Neural cell (in vitro differentiated cells): ENCODE data around the gene DNMT3A. TPM values are rescaled to one million over a fixed set of nuclear protein-coding genes. Genes with fewer than 3 reads are reported as not detected.

Experiments used
- H2AFZ ChIP-seq: fragments of 200-600, 300-800 bp; sonication (generic), shearing (Covaris generic); 2 replicates; pipeline ENCODE4 v1.6.0; 2014; ENCODE audit warnings: low read depth, mild to moderate bottlenecking, antibody characterized with exemption, low read length, moderate library complexity
- H3F3A ChIP-seq: fragments of 200-600 bp; shearing (Covaris generic); 2 replicates; pipeline ENCODE4 v1.6.1; 2016; ENCODE audit warnings: mild to moderate bottlenecking, moderate library complexity, mixed read lengths, antibody characterized with exemption, low read length; ENCODE audit not compliant: insufficient read depth, poor library complexity, severe bottlenecking
- H3K27ac ChIP-seq: fragments of 200-600, 300-800 bp; sonication (generic), shearing (Covaris generic); 2 replicates; pipeline ENCODE4 v1.5.1; 2014; ENCODE audit warnings: mild to moderate bottlenecking, low read length, moderate library complexity
- H3K27me3 ChIP-seq: fragments of 300-800, 200-600 bp; sonication (generic), shearing (Covaris generic); 2 replicates; pipeline ENCODE4 v1.6.0; 2014; ENCODE audit warnings: mild to moderate bottlenecking, low read depth, low read length, moderate library complexity; ENCODE audit not compliant: insufficient read depth
- H3K36me3 ChIP-seq: fragments of 300-800, 200-600 bp; sonication (generic), shearing (Covaris generic); 2 replicates; pipeline ENCODE4 v1.5.1; 2014; ENCODE audit warnings: mild to moderate bottlenecking, antibody characterized with exemption, low read length, moderate library complexity; ENCODE audit not compliant: insufficient read depth
- H3K4me2 ChIP-seq: fragments of 300-800, 200-600 bp; sonication (generic), shearing (Covaris generic); 2 replicates; pipeline ENCODE4 v1.6.0; 2014; ENCODE audit warnings: mild to moderate bottlenecking, low read length
- H3K4me3 ChIP-seq: fragments of 300-800, 200-600 bp; sonication (generic), shearing (Covaris generic); 2 replicates; pipeline ENCODE4 v1.5.1; 2014; ENCODE audit warnings: mild to moderate bottlenecking, low read length, moderate library complexity
- H3K79me2 ChIP-seq: fragments of 200-600 bp; shearing (Covaris generic); replicated peaks from 2 replicates; pipeline ENCODE4 v1.6.0; 2014; ENCODE audit warnings: mild to moderate bottlenecking, low read length, moderate library complexity; ENCODE audit not compliant: insufficient read depth
- H3K9ac ChIP-seq: fragments of 300-800, 200-600 bp; sonication (generic), shearing (Covaris generic); 2 replicates; pipeline ENCODE4 v1.6.1; 2016; ENCODE audit warnings: mild to moderate bottlenecking, low read length, mixed read lengths
- H3K9me2 ChIP-seq: fragments of 200-600 bp; shearing (Covaris generic); 2 replicates; pipeline ENCODE4 v1.6.1; 2016; ENCODE audit warnings: mild to moderate bottlenecking, low read length, mixed read lengths; ENCODE audit not compliant: insufficient read depth
- H3K9me3 ChIP-seq: fragments of 200-600, 300-800 bp; sonication (generic), shearing (Covaris generic); 2 replicates; pipeline ENCODE4 v1.6.1; 2016; ENCODE audit warnings: mild to moderate bottlenecking, mixed run types, low read length, moderate library complexity, mixed read lengths
- H4K20me1 ChIP-seq: fragments of 200-600 bp; shearing (Covaris generic); 2 replicates; pipeline ENCODE4 v1.6.1; 2016; ENCODE audit warnings: mild to moderate bottlenecking, mixed run types; ENCODE audit not compliant: insufficient read depth
- EP300 ChIP-seq: fragments of 450-650 bp; conservative IDR thresholded peaks from 2 replicates; pipeline ENCODE4 v1.6.1; 2014; ENCODE audit warnings: antibody characterized with exemption, mild to moderate bottlenecking, moderate library complexity; ENCODE audit not compliant: poor library complexity, severe bottlenecking
- EZH2 ChIP-seq: fragments of 200-600, 300-800 bp; shearing (Covaris generic), sonication (generic); IDR thresholded peaks from 2 replicates; pipeline ENCODE4 v1.6.1; 2014; ENCODE audit warnings: antibody characterized with exemption, low read length, borderline replicate concordance, mild to moderate bottlenecking; ENCODE audit not compliant: insufficient read depth, poor library complexity, severe bottlenecking
- MXI1 ChIP-seq: fragments of 450-650 bp; conservative IDR thresholded peaks from 2 replicates; pipeline ENCODE4 v1.6.1; 2014; ENCODE audit warnings: antibody characterized with exemption, mild to moderate bottlenecking; ENCODE audit not compliant: poor library complexity, severe bottlenecking
- POLR2AphosphoS5 ChIP-seq: IDR thresholded peaks from 2 replicates; pipeline ENCODE4 v1.6.1; 2012
- TAF1 ChIP-seq: IDR thresholded peaks from 2 replicates; pipeline ENCODE4 v1.6.1; 2012; ENCODE audit warnings: low read depth
- polyA plus RNA-seq: library from polyadenylated mRNA; depleted of rRNA; stranded (reverse); fragments of >200 nt; gene quantifications from 2 replicates; pipeline ENCODE4 v1.2.3, GENCODE V29; 2014
- TF ChIP-seq, protein P1 (sequence below): fragments of 450-650 bp; IDR thresholded peaks from 2 replicates; pipeline ENCODE4 v1.5.1; 2014; ENCODE audit warnings: antibody characterized with exemption, mild to moderate bottlenecking, moderate library complexity; ENCODE audit not compliant: poor library complexity, severe bottlenecking
- TF ChIP-seq, protein P2 (sequence below): IDR thresholded peaks from 2 replicates; pipeline ENCODE4 v1.6.1; 2012; ENCODE audit warnings: borderline replicate concordance

DNMT3A gene
- polyA plus RNA-seq, 1 donor from 2014 or later: 33.0 TPM

DNA sequence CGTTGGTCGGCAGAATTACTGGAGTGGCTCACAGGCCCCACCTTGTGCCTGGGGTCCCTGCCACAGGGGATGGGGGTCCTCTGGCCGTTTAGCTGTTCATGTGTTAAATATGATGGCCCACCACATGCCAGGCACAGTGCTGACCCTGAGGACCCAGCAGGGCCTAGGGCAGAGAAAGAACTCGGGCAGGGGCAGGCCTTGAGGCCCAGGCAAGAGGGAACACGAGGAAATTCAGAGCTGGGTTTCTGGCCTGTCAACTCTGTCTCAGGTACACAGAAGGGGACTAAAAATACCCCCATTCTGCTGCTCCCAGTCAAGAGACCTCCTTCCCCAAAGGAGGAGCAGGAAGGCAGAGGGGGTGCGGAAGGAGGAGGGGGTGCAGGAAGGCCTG, 66.2 kb downstream of the DNMT3A start:
- Histone ChIP-seq H2AFZ (no peak overlapping the region), H3K27me3 (no peaks in the 10 kb centered on the region), H3K4me3 (no peak overlapping the region), H3K9me2 (no peaks in the 10 kb centered on the region), H3K9me3 (no peaks in the 10 kb centered on the region), H4K20me1 (no peaks in the 10 kb centered on the region), H3K9ac (no peak overlapping the region), H3K36me3 (no peaks in the 10 kb centered on the region), H3K79me2 (no peaks in the 10 kb centered on the region), H3K4me2 (no peak overlapping the region), H3K27ac (no peak overlapping the region), H3F3A (no peaks in the 10 kb centered on the region)
- TF ChIP-seq POLR2AphosphoS5 (no peak), TAF1 (no peak), EP300 (no peak), EZH2 (no peak), MXI1 (no peak)
- TF ChIP-seq, protein P1, sequence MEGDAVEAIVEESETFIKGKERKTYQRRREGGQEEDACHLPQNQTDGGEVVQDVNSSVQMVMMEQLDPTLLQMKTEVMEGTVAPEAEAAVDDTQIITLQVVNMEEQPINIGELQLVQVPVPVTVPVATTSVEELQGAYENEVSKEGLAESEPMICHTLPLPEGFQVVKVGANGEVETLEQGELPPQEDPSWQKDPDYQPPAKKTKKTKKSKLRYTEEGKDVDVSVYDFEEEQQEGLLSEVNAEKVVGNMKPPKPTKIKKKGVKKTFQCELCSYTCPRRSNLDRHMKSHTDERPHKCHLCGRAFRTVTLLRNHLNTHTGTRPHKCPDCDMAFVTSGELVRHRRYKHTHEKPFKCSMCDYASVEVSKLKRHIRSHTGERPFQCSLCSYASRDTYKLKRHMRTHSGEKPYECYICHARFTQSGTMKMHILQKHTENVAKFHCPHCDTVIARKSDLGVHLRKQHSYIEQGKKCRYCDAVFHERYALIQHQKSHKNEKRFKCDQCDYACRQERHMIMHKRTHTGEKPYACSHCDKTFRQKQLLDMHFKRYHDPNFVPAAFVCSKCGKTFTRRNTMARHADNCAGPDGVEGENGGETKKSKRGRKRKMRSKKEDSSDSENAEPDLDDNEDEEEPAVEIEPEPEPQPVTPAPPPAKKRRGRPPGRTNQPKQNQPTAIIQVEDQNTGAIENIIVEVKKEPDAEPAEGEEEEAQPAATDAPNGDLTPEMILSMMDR: no peak
- TF ChIP-seq, protein P2, sequence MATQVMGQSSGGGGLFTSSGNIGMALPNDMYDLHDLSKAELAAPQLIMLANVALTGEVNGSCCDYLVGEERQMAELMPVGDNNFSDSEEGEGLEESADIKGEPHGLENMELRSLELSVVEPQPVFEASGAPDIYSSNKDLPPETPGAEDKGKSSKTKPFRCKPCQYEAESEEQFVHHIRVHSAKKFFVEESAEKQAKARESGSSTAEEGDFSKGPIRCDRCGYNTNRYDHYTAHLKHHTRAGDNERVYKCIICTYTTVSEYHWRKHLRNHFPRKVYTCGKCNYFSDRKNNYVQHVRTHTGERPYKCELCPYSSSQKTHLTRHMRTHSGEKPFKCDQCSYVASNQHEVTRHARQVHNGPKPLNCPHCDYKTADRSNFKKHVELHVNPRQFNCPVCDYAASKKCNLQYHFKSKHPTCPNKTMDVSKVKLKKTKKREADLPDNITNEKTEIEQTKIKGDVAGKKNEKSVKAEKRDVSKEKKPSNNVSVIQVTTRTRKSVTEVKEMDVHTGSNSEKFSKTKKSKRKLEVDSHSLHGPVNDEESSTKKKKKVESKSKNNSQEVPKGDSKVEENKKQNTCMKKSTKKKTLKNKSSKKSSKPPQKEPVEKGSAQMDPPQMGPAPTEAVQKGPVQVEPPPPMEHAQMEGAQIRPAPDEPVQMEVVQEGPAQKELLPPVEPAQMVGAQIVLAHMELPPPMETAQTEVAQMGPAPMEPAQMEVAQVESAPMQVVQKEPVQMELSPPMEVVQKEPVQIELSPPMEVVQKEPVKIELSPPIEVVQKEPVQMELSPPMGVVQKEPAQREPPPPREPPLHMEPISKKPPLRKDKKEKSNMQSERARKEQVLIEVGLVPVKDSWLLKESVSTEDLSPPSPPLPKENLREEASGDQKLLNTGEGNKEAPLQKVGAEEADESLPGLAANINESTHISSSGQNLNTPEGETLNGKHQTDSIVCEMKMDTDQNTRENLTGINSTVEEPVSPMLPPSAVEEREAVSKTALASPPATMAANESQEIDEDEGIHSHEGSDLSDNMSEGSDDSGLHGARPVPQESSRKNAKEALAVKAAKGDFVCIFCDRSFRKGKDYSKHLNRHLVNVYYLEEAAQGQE: no peak

DNA sequence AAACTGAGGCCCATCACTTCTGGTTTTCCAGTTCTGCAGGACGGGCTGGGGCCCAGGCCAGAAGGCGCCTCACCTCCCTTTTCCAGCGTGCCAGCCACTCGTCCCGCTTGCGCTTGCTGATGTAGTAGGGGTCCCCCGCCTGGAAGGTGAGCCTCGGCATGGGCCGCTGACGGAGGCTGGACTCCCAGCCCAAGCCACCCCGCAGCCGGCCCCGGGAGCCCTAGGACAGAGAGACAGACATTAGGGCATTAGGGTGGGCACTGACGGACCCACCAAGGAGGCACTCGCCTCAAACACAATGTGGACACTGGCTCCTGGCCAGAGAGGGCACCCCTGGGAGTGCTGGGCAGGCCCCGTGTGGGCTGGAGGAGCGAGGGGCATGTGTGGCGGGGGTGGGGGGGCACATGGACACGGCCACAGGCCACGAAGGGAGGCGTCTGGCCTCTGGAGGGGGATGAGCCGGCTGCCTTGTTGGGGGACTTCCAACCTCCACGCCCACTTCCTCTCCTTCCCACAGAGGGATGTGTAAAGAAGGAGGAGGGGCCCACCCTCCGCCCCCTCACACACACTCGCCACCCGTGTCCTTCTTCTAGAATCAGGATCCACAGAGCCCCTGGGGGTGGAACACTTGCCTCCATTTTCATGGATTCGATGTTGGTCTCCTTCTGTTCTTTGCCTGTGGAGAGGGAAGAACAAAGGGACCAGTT, 66.7 kb downstream of the DNMT3A start:
- H3K4me2 ChIP-seq: no peak overlapping the region
- no peaks in the 10 kb centered on the region for H3K9me2 ChIP-seq
- no peaks in the 10 kb centered on the region for H4K20me1 ChIP-seq
- H3K79me2 ChIP-seq: no peaks in the 10 kb centered on the region
- H2AFZ ChIP-seq: no peak overlapping the region
- TF ChIP-seq POLR2AphosphoS5: no peak
- TF ChIP-seq, protein P1: no peak
- no peaks in the 10 kb centered on the region for H3K9me3 ChIP-seq
- no peaks in the 10 kb centered on the region for H3K36me3 ChIP-seq
- no peak overlapping the region for H3K9ac ChIP-seq
- no peaks in the 10 kb centered on the region for H3K27me3 ChIP-seq
- no peak overlapping the region for H3K4me3 ChIP-seq
- no peak overlapping the region for H3K27ac ChIP-seq
- no peaks in the 10 kb centered on the region for H3F3A ChIP-seq
